H9 (cell line): ENCODE results near the gene C16orf89. TPM values are rescaled to one million over a fixed set of nuclear protein-coding genes. Genes with fewer than 3 reads are reported as not detected.
A peak's percentile ranks its signal among the peaks of the same experiment; 100 is the strongest.

Experiments used
- DNase-seq: peaks from one replicate; pipeline ENCODE4 v3.0.0-alpha.2; 2017
- H2AFZ ChIP-seq: one replicate; pipeline ENCODE4 v1.6.1; 2013; ENCODE audit warnings: mild to moderate bottlenecking, low read length, control low read depth, moderate library complexity
- H2AK5ac ChIP-seq: 2 replicates; pipeline ENCODE4 v1.6.1; 2013; ENCODE audit warnings: low read length, control low read depth, mixed read lengths; ENCODE audit not compliant: insufficient read length
- H2BK120ac ChIP-seq: one replicate; pipeline ENCODE4 v1.6.1; 2013; ENCODE audit warnings: low read depth, mild to moderate bottlenecking, low read length, control low read depth, inconsistent platforms; ENCODE audit not compliant: poor library complexity, severe bottlenecking
- H2BK12ac ChIP-seq: 2 replicates; pipeline ENCODE4 v1.6.1; 2013; ENCODE audit warnings: low read length, control low read depth, mixed read lengths, low read depth; ENCODE audit not compliant: insufficient read length
- H2BK15ac ChIP-seq: 2 replicates; pipeline ENCODE4 v1.6.1; 2013; ENCODE audit warnings: low read depth, low read length, control low read depth
- H2BK20ac ChIP-seq: one replicate; pipeline ENCODE4 v1.6.1; 2013; ENCODE audit warnings: low read depth, mild to moderate bottlenecking, low read length, control low read depth, inconsistent platforms; ENCODE audit not compliant: poor library complexity, severe bottlenecking
- H2BK5ac ChIP-seq: 2 replicates; pipeline ENCODE4 v1.6.1; 2013; ENCODE audit warnings: low read length, control low read depth, mixed read lengths; ENCODE audit not compliant: insufficient read length
- H3K14ac ChIP-seq: 2 replicates; pipeline ENCODE4 v1.6.1; 2013; ENCODE audit warnings: low read length, control low read depth; ENCODE audit not compliant: insufficient read depth
- H3K18ac ChIP-seq: 2 replicates; pipeline ENCODE4 v1.6.1; 2013; ENCODE audit warnings: low read depth, mild to moderate bottlenecking, mixed read lengths, low read length, control low read depth; ENCODE audit not compliant: insufficient read length
- H3K23ac ChIP-seq: 2 replicates; pipeline ENCODE4 v1.6.1; 2013; ENCODE audit warnings: low read length, control low read depth, mixed read lengths, low read depth; ENCODE audit not compliant: insufficient read length
- H3K23me2 ChIP-seq: 2 replicates; pipeline ENCODE4 v1.6.1; 2013; ENCODE audit warnings: low read depth, mild to moderate bottlenecking, mixed read lengths, low read length, control low read depth; ENCODE audit not compliant: insufficient read length, poor library complexity, severe bottlenecking
- H3K27ac ChIP-seq: 2 replicates; pipeline ENCODE4 v1.5.1; 2013; ENCODE audit warnings: low read length, control low read depth, mixed read lengths, low read depth; ENCODE audit not compliant: insufficient read length
- H3K27me3 ChIP-seq: 2 replicates; pipeline ENCODE4 v1.6.1; 2013; ENCODE audit warnings: low read length, control low read depth, inconsistent platforms; ENCODE audit not compliant: insufficient read depth
- H3K4ac ChIP-seq: 2 replicates; pipeline ENCODE4 v1.6.1; 2013; ENCODE audit warnings: low read depth, mild to moderate bottlenecking, control low read depth, inconsistent platforms, low read length, moderate library complexity
- H3K4me1 ChIP-seq: 2 replicates; pipeline ENCODE4 v1.6.1; 2013; ENCODE audit warnings: low read length, control low read depth, inconsistent platforms; ENCODE audit not compliant: insufficient read depth
- H3K4me2 ChIP-seq: 2 replicates; pipeline ENCODE4 v1.6.1; 2013; ENCODE audit warnings: low read length, control low read depth, mixed read lengths; ENCODE audit not compliant: insufficient read length, insufficient read depth
- H3K56ac ChIP-seq: 2 replicates; pipeline ENCODE4 v1.6.1; 2013; ENCODE audit warnings: low read depth, mild to moderate bottlenecking, mixed read lengths, low read length, control low read depth; ENCODE audit not compliant: insufficient read length
- H3K79me1 ChIP-seq: 2 replicates; pipeline ENCODE4 v1.6.1; 2013; ENCODE audit warnings: low read depth, mild to moderate bottlenecking, moderate library complexity, low read length, control low read depth, inconsistent platforms; ENCODE audit not compliant: insufficient read depth, poor library complexity, severe bottlenecking
- H3K79me2 ChIP-seq: 2 replicates; pipeline ENCODE4 v1.6.1; 2013; ENCODE audit warnings: low read length, control low read depth, inconsistent platforms; ENCODE audit not compliant: insufficient read depth
- H3K9ac ChIP-seq: 2 replicates; pipeline ENCODE4 v1.6.1; 2013; ENCODE audit warnings: low read length, control low read depth, mixed read lengths; ENCODE audit not compliant: insufficient read length; ENCODE audit errors: extremely low read depth
- H3K9me3 ChIP-seq: one replicate; pipeline ENCODE4 v1.6.1; 2013; ENCODE audit warnings: low read depth, low read length, inconsistent platforms; ENCODE audit not compliant: control insufficient read depth
- H3T11ph ChIP-seq: one replicate; pipeline ENCODE4 v1.6.1; 2013; ENCODE audit warnings: mild to moderate bottlenecking, low read length, control low read depth, inconsistent platforms
- H4K20me1 ChIP-seq: one replicate; pipeline ENCODE4 v1.6.1; 2013; ENCODE audit not compliant: control insufficient read depth, insufficient read length, insufficient read depth
- H4K5ac ChIP-seq: 2 replicates; pipeline ENCODE4 v1.6.1; 2013; ENCODE audit warnings: low read depth, mild to moderate bottlenecking, mixed read lengths, low read length, control low read depth; ENCODE audit not compliant: insufficient read length
- H4K8ac ChIP-seq: replicated peaks from 2 replicates; pipeline ENCODE4 v1.6.1; 2013; ENCODE audit warnings: low read length, control low read depth, mixed read lengths, low read depth; ENCODE audit not compliant: insufficient read length
- H4K91ac ChIP-seq: 2 replicates; pipeline ENCODE4 v1.6.1; 2013; ENCODE audit warnings: low read depth, mild to moderate bottlenecking, moderate library complexity, mixed read lengths, low read length, control low read depth; ENCODE audit not compliant: insufficient read length
- H3K27ac Mint-ChIP-seq, 3 experiments: 2 replicates in 2 of 3; 3 replicates in 1 of 3; pipeline ENCODE4 v1.8.0; 2020 to 2021; ENCODE audit warnings: mixed read lengths in 3 of 3, mild to moderate bottlenecking in 1 of 3, moderate library complexity in 1 of 3
- H3K27me3 Mint-ChIP-seq: 2 replicates; pipeline ENCODE4 v1.8.0; 2021; ENCODE audit warnings: low read depth, mild to moderate bottlenecking, moderate library complexity, mixed read lengths
- H3K36me3 Mint-ChIP-seq, 3 experiments: 2 replicates in 2 of 3; 3 replicates in 1 of 3; pipeline ENCODE4 v1.8.0; 2020 to 2021; ENCODE audit warnings: low read depth in 3 of 3, mixed read lengths in 3 of 3; ENCODE audit not compliant: insufficient read depth in 1 of 3
- H3K4me1 Mint-ChIP-seq, 2 experiments: 2 replicates each; pipeline ENCODE4 v1.8.0; 2020; ENCODE audit warnings: mixed read lengths in 2 of 2
- H3K4me3 Mint-ChIP-seq, 2 experiments: 2 replicates in 1 of 2; 3 replicates in 1 of 2; pipeline ENCODE4 v1.8.0; 2020 to 2021; ENCODE audit warnings: mild to moderate bottlenecking in 2 of 2, mixed read lengths in 2 of 2, moderate library complexity in 1 of 2
- H3K9me3 Mint-ChIP-seq, 2 experiments: 2 replicates in 1 of 2; 3 replicates in 1 of 2; pipeline ENCODE4 v1.8.0; 2020; ENCODE audit warnings: mild to moderate bottlenecking in 2 of 2, mixed read lengths in 2 of 2, moderate library complexity in 1 of 2
- CTCF ChIP-seq: fragments of 200-600 bp; sonication (generic); conservative IDR thresholded peaks from 3 replicates; pipeline ENCODE4 v1.8.0; 2021; ENCODE audit warnings: antibody characterized with exemption, mild to moderate bottlenecking
- WGBS: extraction: QIAGEN DNeasy Blood & Tissue Kit; methylation state at CpG from one replicate; pipeline ENCODE4 v1.1.7; 2013; ENCODE audit warnings: missing lambda C conversion rate, low lambda C conversion rate, mixed read lengths; ENCODE audit not compliant: insufficient read length; ENCODE audit errors: extremely low coverage; 5-methylcytosine and 5-hydroxymethylcytosine counted together
- total RNA-seq: library from RNA; stranded (reverse); gene quantifications from 2 replicates; pipeline ENCODE4 v1.2.1, GENCODE V29; 2021

Gene C16orf89
- total RNA-seq, 1 experiment from 2014 or later, result 2.5 TPM

- no peak overlapping the region for H4K5ac ChIP-seq
- no peak overlapping the region for H2AFZ ChIP-seq
- no peak overlapping the region for H2BK20ac ChIP-seq
- H2BK5ac ChIP-seq, result no peak overlapping the region
- peak; percentile 92 for DNase-seq
- no peaks in the 10 kb centered on the region for H3K27me3 ChIP-seq
- H3K9me3 ChIP-seq, result no peaks in the 10 kb centered on the region
- H3K36me3 Mint-ChIP-seq, result no peaks in the 10 kb centered on the region
- H3T11ph ChIP-seq, result no peak overlapping the region
- H3K9ac ChIP-seq, result no peak overlapping the region
- no peak overlapping the region for H4K8ac ChIP-seq
- WGBS, result no CpG with 5 or more reads among the region's 7 CpGs
- no peak overlapping the region for H3K56ac ChIP-seq
- no peak overlapping the region for H2BK15ac ChIP-seq
- H3K4me1 ChIP-seq, result peaks cover 4% of the 10 kb centered on the region; the same call in 1 of the 2 replicates
- no peaks in the 10 kb centered on the region for H3K79me1 ChIP-seq
- H2BK12ac ChIP-seq, result no peak overlapping the region
- peak; percentile 73 for TF ChIP-seq CTCF
- no peaks in the 10 kb centered on the region; a peak in 1 of 5 replicates for H3K9me3 Mint-ChIP-seq
- no peak overlapping the region for H3K27ac ChIP-seq
- peak overlapping the region; percentile 26 to 54; a peak in 4 of 5 replicates for H3K4me3 Mint-ChIP-seq
- H3K23me2 ChIP-seq, result no peaks in the 10 kb centered on the region
- H3K14ac ChIP-seq, result no peak overlapping the region
- no peak overlapping the region for H2AK5ac ChIP-seq
- no peak overlapping the region for H3K4ac ChIP-seq
- no peak overlapping the region for H4K91ac ChIP-seq
- peak overlapping the region; percentile 68 to 87 (median 86) for H3K27ac Mint-ChIP-seq
- H3K18ac ChIP-seq, result no peak overlapping the region
- H3K4me2 ChIP-seq, result peak overlapping the region; percentile 2
- no peaks in the 10 kb centered on the region for H4K20me1 ChIP-seq
- H3K79me2 ChIP-seq, result no peaks in the 10 kb centered on the region
- H3K4me1 Mint-ChIP-seq, result peaks cover 31 to 34% of the 10 kb centered on the region in 2 experiments
- no peaks in the 10 kb centered on the region; the same call in 1 of the 2 replicates for H3K27me3 Mint-ChIP-seq
- H3K23ac ChIP-seq, result no peak overlapping the region
- H2BK120ac ChIP-seq, result no peak overlapping the region
Observed at GRCh38 chr16:5058476-5058875, 7.3 kb downstream of the C16orf89 start.
